ACC112 (cell line): Measurements from ENCODE around the gene SLAMF1.
"Not testable (repeated sequence)": the region's sequence is repeated elsewhere in the genome, so short reads cannot be mapped to it uniquely, and the experiment has no call there.

Experiments used
- H2AFZ ChIP-seq: fragments of 200-600 bp; sonication (generic); one replicate; pipeline ENCODE4 v1.6.0; 2017; ENCODE audit warnings: antibody characterized with exemption, low read length; ENCODE audit not compliant: unreplicated experiment
- H3K27ac ChIP-seq: fragments of 200-600 bp; sonication (generic); 2 replicates; pipeline ENCODE4 v1.5.1; 2014; ENCODE audit warnings: low read depth, mild to moderate bottlenecking, antibody characterized with exemption, low read length, moderate library complexity
- H3K27me3 ChIP-seq: fragments of 200-600 bp; sonication (generic); 2 replicates; pipeline ENCODE4 v1.6.1; 2014; ENCODE audit warnings: mild to moderate bottlenecking, antibody characterized with exemption, low read length, moderate library complexity, mixed read lengths; ENCODE audit not compliant: insufficient read depth
- H3K36me3 ChIP-seq: fragments of 200-600 bp; sonication (generic); 2 replicates; pipeline ENCODE4 v1.6.1; 2016; ENCODE audit warnings: mild to moderate bottlenecking, antibody characterized with exemption, low read length, moderate library complexity, mixed read lengths; ENCODE audit not compliant: insufficient read depth
- H3K4me1 ChIP-seq: fragments of 200-600 bp; sonication (generic); one replicate; pipeline ENCODE4 v1.6.1; 2016; ENCODE audit warnings: low read length, mixed read lengths; ENCODE audit not compliant: insufficient read depth, unreplicated experiment, control insufficient read depth
- H3K4me3 ChIP-seq: fragments of 200-600 bp; sonication (generic); 2 replicates; pipeline ENCODE4 v1.5.1; 2014; ENCODE audit warnings: mild to moderate bottlenecking, low read depth, low read length
- H3K79me2 ChIP-seq: fragments of 200-600 bp; sonication (generic); one replicate; pipeline ENCODE4 v1.6.0; 2016; ENCODE audit warnings: low read length; ENCODE audit not compliant: control insufficient read depth, unreplicated experiment, insufficient read depth

SLAMF1 gene

GRCh38 chr1:160630523-160631451 lies 16.1 kb downstream of the SLAMF1 start:
- Histone ChIP-seq H3K27ac (no peak overlapping the region), H2AFZ (no peak overlapping the region), H3K4me3 (no peak overlapping the region)

GRCh38 chr1:160629286-160630210 lies 17.3 kb downstream of the SLAMF1 start:
- Histone ChIP-seq H2AFZ (no peak overlapping the region), H3K36me3 (no peaks in the 10 kb centered on the region), H3K27ac (no peak overlapping the region), H3K79me2 (no peaks in the 10 kb centered on the region), H3K4me3 (no peak overlapping the region), H3K4me1 (no peaks in the 10 kb centered on the region), H3K27me3 (peaks cover 14% of the 10 kb centered on the region)

More at GRCh38 chr1:160630523-160631451, 16.1 kb downstream of the SLAMF1 start:
- Histone ChIP-seq H3K27me3 (0 out of 2 replicates have a peak, but pooled peaks cover 10% of the 10 kb centered on the region), H3K36me3 (no peaks in the 10 kb centered on the region), H3K4me1 (no peaks in the 10 kb centered on the region), H3K79me2 (no peaks in the 10 kb centered on the region)

- Histone ChIP-seq H3K4me3 (no peak overlapping the region), H3K4me1 (no peaks in the 10 kb centered on the region)
These were observed 18.0 kb downstream of the SLAMF1 start for GRCh38 chr1:160628799-160629263.

GRCh38 chr1:160627677-160628289 lies 19.1 kb downstream of the SLAMF1 start:
- not testable (repeated sequence) for H3K4me1 ChIP-seq, H3K27ac ChIP-seq, H2AFZ ChIP-seq, H3K79me2 ChIP-seq, H3K36me3 ChIP-seq, H3K4me3 ChIP-seq
- peaks cover 17% of the 10 kb centered on the region for H3K27me3 ChIP-seq

More at GRCh38 chr1:160628799-160629263, 18.0 kb downstream of the SLAMF1 start:
- H3K27me3 ChIP-seq = peaks cover 15% of the 10 kb centered on the region
- no peaks in the 10 kb centered on the region for H3K79me2 ChIP-seq
- no peaks in the 10 kb centered on the region for H3K36me3 ChIP-seq
- H2AFZ ChIP-seq = no peak overlapping the region
- no peak overlapping the region for H3K27ac ChIP-seq

- H3K27me3 ChIP-seq = peaks cover 27% of the 10 kb centered on the region
- H3K36me3 ChIP-seq = no peaks in the 10 kb centered on the region
- H3K4me1 ChIP-seq = no peaks in the 10 kb centered on the region
- no peaks in the 10 kb centered on the region for H3K79me2 ChIP-seq
- H3K4me3 ChIP-seq = no peak overlapping the region
- no peak overlapping the region for H2AFZ ChIP-seq
- H3K27ac ChIP-seq = no peak overlapping the region
These were observed 20.1 kb downstream of the SLAMF1 start for GRCh38 chr1:160626509-160627342.

- Histone ChIP-seq H3K36me3 (no peaks in the 10 kb centered on the region), H3K79me2 (no peaks in the 10 kb centered on the region), H3K4me1 (no peaks in the 10 kb centered on the region), H3K4me3 (no peak overlapping the region), H2AFZ (no peak overlapping the region), H3K27ac (no peak overlapping the region), H3K27me3 (peaks cover 24% of the 10 kb centered on the region)
These were observed 20.9 kb downstream of the SLAMF1 start for GRCh38 chr1:160625725-160626498.

- Histone ChIP-seq H3K4me1 (no peaks in the 10 kb centered on the region), H2AFZ (no peak overlapping the region), H3K27ac (no peak overlapping the region), H3K79me2 (no peaks in the 10 kb centered on the region), H3K36me3 (no peaks in the 10 kb centered on the region), H3K4me3 (no peak overlapping the region), H3K27me3 (peaks cover 23% of the 10 kb centered on the region)
These were observed 21.5 kb downstream of the SLAMF1 start for GRCh38 chr1:160625321-160625720.

- Histone ChIP-seq H3K4me1 (no peaks in the 10 kb centered on the region), H3K4me3 (no peak overlapping the region), H3K36me3 (no peaks in the 10 kb centered on the region), H3K27ac (no peak overlapping the region), H3K27me3 (peaks cover 28% of the 10 kb centered on the region), H2AFZ (no peak overlapping the region), H3K79me2 (no peaks in the 10 kb centered on the region)
These were observed 22.4 kb downstream of the SLAMF1 start for GRCh38 chr1:160624464-160624863.

GRCh38 chr1:160623862-160624261 lies 23.0 kb downstream of the SLAMF1 start:
- Histone ChIP-seq H3K27ac (no peak overlapping the region), H3K4me1 (no peaks in the 10 kb centered on the region), H2AFZ (no peak overlapping the region), H3K36me3 (no peaks in the 10 kb centered on the region), H3K79me2 (no peaks in the 10 kb centered on the region), H3K27me3 (peaks cover 28% of the 10 kb centered on the region), H3K4me3 (no peak overlapping the region)
